Right atrium auricular region (tissue), 2 donors: ENCODE data around the gene DCTN1. TPM values are rescaled to one million over a fixed set of nuclear protein-coding genes. Genes with fewer than 3 reads are reported as not detected.

Experiments used
- DNase-seq: peaks from one replicate; pipeline ENCODE4 v3.0.0-alpha.2; 2019; ENCODE audit warnings: low spot score
- H3K27ac ChIP-seq, 2 donors: fragments of 200-600 bp; sonication (generic); 1 replicate in 1 of 2; 2 replicates in 1 of 2; pipeline ENCODE4 v1.5.1; 2016 to 2019
- H3K27me3 ChIP-seq, 2 donors: fragments of 200-600 bp; sonication (generic); one replicate each; pipeline versions ENCODE4 v1.5.1 to v1.6.0; 2017 to 2019
- H3K36me3 ChIP-seq: fragments of 200-600 bp; sonication (generic); one replicate; pipeline ENCODE4 v1.5.1; 2016
- H3K4me1 ChIP-seq, 2 donors: fragments of 200-600 bp; sonication (generic); one replicate each; pipeline versions ENCODE4 v1.5.1 to v1.6.0; 2017 to 2019
- H3K4me3 ChIP-seq, 2 donors: fragments of 200-600 bp; sonication (generic); 1 replicate in 1 of 2; 2 replicates in 1 of 2; pipeline ENCODE4 v1.5.1; 2017 to 2019; ENCODE audit warnings: mild to moderate bottlenecking in 1 of 2, moderate library complexity in 1 of 2
- H3K9me3 ChIP-seq, 2 donors: fragments of 200-600 bp; sonication (generic); one replicate each; pipeline ENCODE4 v1.5.1; 2019
- CTCF ChIP-seq, 2 donors: fragments of 200-600 bp; sonication (generic); IDR thresholded peaks; one replicate each; pipeline ENCODE4 v1.5.1; 2019; ENCODE audit warnings: antibody characterized with exemption in 2 of 2
- total RNA-seq, 2 donors: library from RNA; depleted of rRNA; stranded (reverse); fragments of >200 nt; gene quantifications; one replicate each; pipeline ENCODE4 v1.1.0, GENCODE V29; 2016

The DCTN1 gene
- total RNA-seq, 2 donors from 2014 or later, result 86.5 to 102 TPM

- peak overlapping the region; percentile 51 to 60 for H3K4me3 ChIP-seq
- H3K9me3 ChIP-seq, result no peaks in the 10 kb centered on the region
- peaks cover 0 to 33% of the 10 kb centered on the region in 2 donors for H3K4me1 ChIP-seq
- no peaks in the 10 kb centered on the region for H3K27me3 ChIP-seq
- TF ChIP-seq CTCF (IDR thresholded peaks at IDR 0.05), result no peak
- no peak overlapping the region for H3K27ac ChIP-seq
- no peak for DNase-seq
- no peaks in the 10 kb centered on the region for H3K36me3 ChIP-seq
Observed at GRCh38 chr2:74415762-74416395, 35.8 kb upstream of the DCTN1 start.

DNA sequence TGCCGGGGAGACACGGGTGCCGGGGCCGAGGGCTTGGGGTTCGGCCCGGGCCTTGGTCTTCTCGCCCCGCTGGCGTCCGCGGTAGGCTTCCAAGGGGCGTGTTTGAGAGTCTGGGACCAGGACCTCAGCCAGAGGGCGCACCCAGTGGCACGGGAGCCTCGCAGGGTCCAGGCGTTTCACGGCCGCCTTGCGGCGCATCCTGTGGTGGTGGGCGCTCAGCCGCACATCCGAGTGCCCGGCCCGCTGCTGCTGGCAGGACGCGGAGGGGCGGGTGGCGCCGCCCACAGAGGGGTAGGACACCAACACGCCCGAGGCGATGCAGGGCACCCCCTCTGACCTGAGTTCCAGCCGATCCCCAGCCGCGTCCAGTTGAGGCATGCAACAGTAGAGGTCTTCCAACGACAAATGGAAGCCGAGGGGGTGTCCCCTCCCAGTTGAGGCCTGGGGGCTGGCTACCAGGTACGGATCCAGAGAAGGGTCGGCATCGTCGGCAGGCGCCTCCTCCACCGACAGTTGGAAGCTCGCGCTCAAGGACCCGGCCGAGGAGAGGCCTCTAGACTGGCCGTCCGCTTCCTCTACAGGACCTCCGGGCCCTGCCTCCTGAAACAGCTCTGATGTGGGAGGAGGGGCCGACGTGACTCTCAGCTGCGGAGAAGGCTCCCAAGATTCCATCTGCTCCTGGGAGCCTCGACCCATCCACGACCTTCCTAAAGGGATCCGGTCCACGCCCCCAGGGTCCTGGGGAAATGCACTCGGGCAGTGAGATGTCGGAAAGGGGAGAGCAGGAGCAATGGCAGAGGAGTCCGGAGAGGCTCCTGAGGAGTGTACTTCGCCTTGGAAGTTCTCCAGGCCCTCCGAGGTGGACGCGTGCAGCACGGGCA, 35.0 kb upstream of the DCTN1 start:
- Histone ChIP-seq H3K9me3 (no peaks in the 10 kb centered on the region), H3K4me3 (peak overlapping the region; percentile 51 to 60), H3K36me3 (no peaks in the 10 kb centered on the region), H3K4me1 (peaks cover 0 to 30% of the 10 kb centered on the region in 2 donors), H3K27ac (peak overlapping the region; percentile 42 to 45), H3K27me3 (no peaks in the 10 kb centered on the region)
- peak; percentile 31 to 70 for TF ChIP-seq CTCF (IDR thresholded peaks at IDR 0.05)
- peak; percentile 70 for DNase-seq

GRCh38 chr2:74414441-74414840, 34.3 kb upstream of the DCTN1 start:
- Histone ChIP-seq H3K4me3 (peak overlapping the region; percentile 51 to 60), H3K9me3 (no peaks in the 10 kb centered on the region), H3K27ac (peak overlapping the region; percentile 42 to 45), H3K36me3 (no peaks in the 10 kb centered on the region), H3K4me1 (peaks cover 0 to 30% of the 10 kb centered on the region in 2 donors), H3K27me3 (no peaks in the 10 kb centered on the region)
- no peak for DNase-seq
- TF ChIP-seq CTCF (IDR thresholded peaks at IDR 0.05), result no peak

- no peak for TF ChIP-seq CTCF (IDR thresholded peaks at IDR 0.05)
- Histone ChIP-seq H3K27ac (no peak overlapping the region), H3K9me3 (no peaks in the 10 kb centered on the region), H3K27me3 (no peaks in the 10 kb centered on the region), H3K36me3 (no peaks in the 10 kb centered on the region), H3K4me1 (peaks cover 0 to 23% of the 10 kb centered on the region in 2 donors), H3K4me3 (no peak overlapping the region)
- DNase-seq, result no peak
Observed at GRCh38 chr2:74413001-74413698, 33.0 kb upstream of the DCTN1 start.

GRCh38 chr2:74407682-74408081, 27.6 kb upstream of the DCTN1 start:
- Histone ChIP-seq H3K4me3 (no peak overlapping the region), H3K36me3 (no peaks in the 10 kb centered on the region), H3K27me3 (no peaks in the 10 kb centered on the region), H3K4me1 (no peaks in the 10 kb centered on the region), H3K9me3 (no peaks in the 10 kb centered on the region), H3K27ac (no peak overlapping the region)
- no peak for DNase-seq
- TF ChIP-seq CTCF (IDR thresholded peaks at IDR 0.05), result no peak
